Type B pancreatic cell (in vitro differentiated cells): ENCODE data around the gene PFDN2. TPM values are rescaled to one million over a fixed set of nuclear protein-coding genes. Genes with fewer than 3 reads are reported as not detected.

Experiments used
- DNase-seq: peaks from one replicate; pipeline ENCODE4 v3.0.0; 2021; ENCODE audit warnings: mixed read lengths; ENCODE audit not compliant: unreplicated experiment; ENCODE audit errors: extremely low spot score
- H3K27ac Mint-ChIP-seq: 2 replicates; pipeline ENCODE4 v1.8.0; 2021; ENCODE audit warnings: mild to moderate bottlenecking, mixed read lengths
- H3K27me3 Mint-ChIP-seq: 2 replicates; pipeline ENCODE4 v1.8.0; 2021; ENCODE audit warnings: mixed read lengths
- H3K36me3 Mint-ChIP-seq: 2 replicates; pipeline ENCODE4 v1.8.0; 2021; ENCODE audit warnings: mixed read lengths
- H3K4me1 Mint-ChIP-seq: one replicate; pipeline ENCODE4 v1.8.0; 2021; ENCODE audit warnings: mixed read lengths; ENCODE audit not compliant: unreplicated experiment
- H3K4me3 Mint-ChIP-seq: 2 replicates; pipeline ENCODE4 v1.8.0; 2021; ENCODE audit warnings: mild to moderate bottlenecking, mixed read lengths
- H3K9me3 Mint-ChIP-seq: 2 replicates; pipeline ENCODE4 v1.8.0; 2021; ENCODE audit warnings: mixed read lengths
- total RNA-seq: library from RNA; stranded (reverse); gene quantifications from 2 replicates; pipeline ENCODE4 v1.2.1, GENCODE V29; 2021; ENCODE audit warnings: low replicate concordance
- TF ChIP-seq, protein P1 (sequence below): fragments of 200-600 bp; sonication (generic); conservative IDR thresholded peaks from 2 replicates; pipeline ENCODE4 v1.5.0; 2021; ENCODE audit warnings: antibody characterized with exemption, mild to moderate bottlenecking

PFDN2 gene
- total RNA-seq, 1 donor from 2014 or later = 50.9 TPM

DNA sequence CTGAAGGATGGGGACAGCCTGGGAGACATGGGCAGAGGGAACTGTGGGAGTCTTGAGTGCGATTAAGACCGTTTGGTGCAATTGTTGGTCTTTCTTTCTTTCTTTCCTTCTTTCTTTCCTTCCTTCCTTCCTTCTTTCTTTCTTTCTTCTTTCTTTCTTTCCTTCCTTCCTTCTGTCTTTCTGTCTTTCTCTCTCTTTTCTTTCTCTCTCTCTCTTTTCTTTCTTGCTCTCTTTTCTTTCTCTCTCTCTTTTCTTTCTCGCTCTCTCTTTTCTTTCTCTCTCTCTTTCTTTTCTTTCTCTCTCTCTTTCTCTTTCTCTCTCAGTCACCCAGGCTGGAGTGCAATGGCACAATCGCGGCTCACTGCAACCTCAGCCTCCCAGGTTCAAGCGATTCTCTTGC is 22.6 kb downstream of the PFDN2 start:
- Mint-ChIP-seq H3K27ac (peak overlapping the region; percentile 37), H3K4me3 (no peak overlapping the region)
- DNase-seq = no peak

DNA sequence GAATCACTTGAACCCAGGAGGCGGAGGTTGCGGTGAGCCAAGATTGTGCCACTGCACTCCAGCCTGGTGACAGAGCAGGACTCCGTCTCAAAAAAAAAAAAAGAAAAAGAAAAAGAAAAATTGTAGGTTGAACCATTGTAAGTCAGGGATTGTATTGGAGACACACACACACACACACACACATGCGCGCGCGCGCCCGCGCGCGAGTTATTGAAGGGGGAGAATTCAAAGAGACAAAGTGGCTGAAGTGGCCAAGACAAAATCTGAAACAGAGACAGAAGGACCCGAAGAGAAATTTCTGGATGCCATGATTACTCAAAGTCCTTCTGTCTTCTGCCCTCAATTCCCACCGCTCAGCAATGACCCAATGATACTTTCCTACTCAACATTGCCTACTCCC is 23.4 kb downstream of the PFDN2 start:
- TF ChIP-seq, protein P1, sequence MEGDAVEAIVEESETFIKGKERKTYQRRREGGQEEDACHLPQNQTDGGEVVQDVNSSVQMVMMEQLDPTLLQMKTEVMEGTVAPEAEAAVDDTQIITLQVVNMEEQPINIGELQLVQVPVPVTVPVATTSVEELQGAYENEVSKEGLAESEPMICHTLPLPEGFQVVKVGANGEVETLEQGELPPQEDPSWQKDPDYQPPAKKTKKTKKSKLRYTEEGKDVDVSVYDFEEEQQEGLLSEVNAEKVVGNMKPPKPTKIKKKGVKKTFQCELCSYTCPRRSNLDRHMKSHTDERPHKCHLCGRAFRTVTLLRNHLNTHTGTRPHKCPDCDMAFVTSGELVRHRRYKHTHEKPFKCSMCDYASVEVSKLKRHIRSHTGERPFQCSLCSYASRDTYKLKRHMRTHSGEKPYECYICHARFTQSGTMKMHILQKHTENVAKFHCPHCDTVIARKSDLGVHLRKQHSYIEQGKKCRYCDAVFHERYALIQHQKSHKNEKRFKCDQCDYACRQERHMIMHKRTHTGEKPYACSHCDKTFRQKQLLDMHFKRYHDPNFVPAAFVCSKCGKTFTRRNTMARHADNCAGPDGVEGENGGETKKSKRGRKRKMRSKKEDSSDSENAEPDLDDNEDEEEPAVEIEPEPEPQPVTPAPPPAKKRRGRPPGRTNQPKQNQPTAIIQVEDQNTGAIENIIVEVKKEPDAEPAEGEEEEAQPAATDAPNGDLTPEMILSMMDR = no peak

More for the DNA sequence above, 22.6 kb downstream of the PFDN2 start:
- peaks cover 11% of the 10 kb centered on the region for H3K4me1 Mint-ChIP-seq
- no peaks in the 10 kb centered on the region for H3K9me3 Mint-ChIP-seq
- TF ChIP-seq, protein P1 = no peak
- peaks cover 4% of the 10 kb centered on the region for H3K27me3 Mint-ChIP-seq
- no peaks in the 10 kb centered on the region for H3K36me3 Mint-ChIP-seq

DNA sequence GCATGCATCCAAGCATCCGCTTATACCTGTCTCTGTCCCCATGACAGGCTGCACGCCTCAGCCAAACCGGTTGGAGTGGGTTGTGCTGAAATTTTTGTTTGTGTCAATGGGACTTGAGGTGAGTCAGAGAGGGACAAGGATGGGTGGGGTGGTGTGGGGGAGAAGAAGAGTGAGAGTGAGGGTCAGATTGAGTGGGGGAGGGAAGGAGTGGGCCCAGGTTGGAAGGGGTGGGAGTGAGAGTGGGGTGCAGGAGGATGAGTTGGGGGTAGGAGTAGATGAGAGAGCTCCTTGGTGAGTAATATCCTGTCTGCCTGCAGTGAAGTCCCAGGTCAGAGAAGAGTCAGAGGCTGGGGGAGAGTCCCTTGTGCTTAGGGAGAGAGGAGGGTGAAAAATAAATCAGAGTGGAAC is 25.2 kb downstream of the PFDN2 start:
- H3K36me3 Mint-ChIP-seq = peaks cover 4% of the 10 kb centered on the region

More for the DNA sequence above, 23.4 kb downstream of the PFDN2 start:
- no peaks in the 10 kb centered on the region for H3K9me3 Mint-ChIP-seq
- no peaks in the 10 kb centered on the region for H3K36me3 Mint-ChIP-seq
- H3K4me3 Mint-ChIP-seq = no peak overlapping the region
- peaks cover 4% of the 10 kb centered on the region for H3K27me3 Mint-ChIP-seq
- peak overlapping the region; percentile 37 for H3K27ac Mint-ChIP-seq
- DNase-seq = no peak
- peaks cover 11% of the 10 kb centered on the region for H3K4me1 Mint-ChIP-seq

DNA sequence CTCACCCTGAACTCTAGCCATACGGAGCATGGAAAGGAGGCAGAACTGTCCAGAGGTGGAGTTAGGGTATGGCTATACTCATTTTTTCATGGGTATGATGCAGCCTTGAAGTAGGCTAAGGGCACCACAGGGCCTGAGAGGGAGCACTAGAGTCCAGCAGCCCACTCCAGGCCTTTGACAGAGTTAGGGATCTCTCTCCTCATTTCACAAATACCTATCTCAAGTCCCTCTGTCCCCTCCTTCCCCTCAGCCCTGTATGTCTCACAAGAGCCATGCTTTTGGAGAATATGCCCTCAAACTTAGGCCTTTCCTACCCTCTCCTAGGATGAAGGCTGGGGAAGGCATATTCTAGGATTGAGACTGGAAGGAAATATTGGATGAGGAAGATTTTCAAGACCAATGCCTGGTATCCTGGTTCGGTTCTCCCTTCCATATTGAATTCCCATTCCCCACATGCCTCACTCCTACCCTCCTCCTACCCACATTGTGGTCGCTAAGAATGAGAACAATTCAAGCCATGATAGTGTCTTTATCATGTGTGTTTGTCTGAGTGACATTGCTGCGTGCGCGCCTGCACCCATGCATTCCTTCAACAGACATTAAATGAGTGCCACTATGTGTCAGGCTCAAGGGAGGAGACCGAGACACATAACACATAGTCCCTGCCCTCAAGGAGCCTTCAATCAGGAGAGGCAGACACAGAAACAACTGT is 25.9 kb downstream of the PFDN2 start:
- no peak for DNase-seq
- peak overlapping the region; percentile 96 for H3K27ac Mint-ChIP-seq
- peak overlapping the region; percentile 74 for H3K4me3 Mint-ChIP-seq
- TF ChIP-seq, protein P1 = no peak
- peaks cover 4% of the 10 kb centered on the region for H3K36me3 Mint-ChIP-seq
- no peaks in the 10 kb centered on the region for H3K27me3 Mint-ChIP-seq
- H3K9me3 Mint-ChIP-seq = no peaks in the 10 kb centered on the region
- no peaks in the 10 kb centered on the region for H3K4me1 Mint-ChIP-seq

More for the DNA sequence above, 25.2 kb downstream of the PFDN2 start:
- Mint-ChIP-seq H3K4me1 (peaks cover 6% of the 10 kb centered on the region), H3K27ac (peak overlapping the region; percentile 96), H3K9me3 (no peaks in the 10 kb centered on the region), H3K27me3 (peaks cover 3% of the 10 kb centered on the region), H3K4me3 (peak overlapping the region; percentile 74)
- DNase-seq = no peak
- TF ChIP-seq, protein P1 = no peak

DNA sequence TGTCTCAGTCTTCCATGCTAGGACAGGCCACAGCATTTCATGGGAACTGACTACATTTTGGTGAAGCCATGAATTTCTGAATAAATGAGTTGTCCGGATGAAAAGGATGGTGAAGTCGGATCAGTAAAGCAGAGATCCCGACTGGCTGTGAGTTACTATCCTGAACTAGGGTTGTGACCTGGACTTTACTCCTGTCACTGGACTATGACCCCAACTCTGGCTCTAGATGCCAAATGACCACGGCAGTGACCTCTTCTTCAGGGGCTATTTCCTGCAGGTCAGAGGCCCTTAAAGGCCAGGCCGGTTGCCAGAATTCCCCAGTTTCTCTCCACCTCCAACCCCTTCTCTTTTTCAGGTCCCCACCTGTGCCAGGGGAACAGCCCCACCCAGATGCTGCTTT is 26.7 kb downstream of the PFDN2 start:
- no peak for DNase-seq
- Mint-ChIP-seq H3K27me3 (no peaks in the 10 kb centered on the region), H3K9me3 (no peaks in the 10 kb centered on the region), H3K36me3 (peaks cover 4% of the 10 kb centered on the region), H3K27ac (peak overlapping the region; percentile 97), H3K4me1 (no peaks in the 10 kb centered on the region), H3K4me3 (peak overlapping the region; percentile 53)
- TF ChIP-seq, protein P1 = no peak
